Lower leg skin (tissue), 3 donors: Measurements from ENCODE around the gene DLG2.

Experiments used
- CTCF ChIP-seq, 3 donors: fragments of 450-650 bp; IDR thresholded peaks; one replicate each; pipeline ENCODE4 v1.5.1; 2016; ENCODE audit warnings: antibody characterized with exemption in 3 of 3, mild to moderate bottlenecking in 3 of 3, moderate library complexity in 2 of 3
- POLR2A ChIP-seq, 2 donors: fragments of 450-650 bp; IDR thresholded peaks; one replicate each; pipeline ENCODE4 v1.6.1; 2016 to 2017; ENCODE audit warnings: antibody characterized with exemption in 2 of 2, mild to moderate bottlenecking in 1 of 2, moderate library complexity in 1 of 2

GRCh38 chr11:85096939-85097338 lies 530.2 kb downstream of the DLG2 start:
- TF ChIP-seq CTCF (IDR thresholded peaks at IDR 0.05) (no peak), POLR2A (IDR thresholded peaks at IDR 0.05) (no peak)
